ENCODE results near the gene CNTN5. TPM values are rescaled to one million over a fixed set of nuclear protein-coding genes. Genes with fewer than 3 reads are reported as not detected.

CNTN5 gene
- polyA plus RNA-seq, 1 of the 3 experiments (the other 2 are of a cell fraction) = not detected

DNA sequence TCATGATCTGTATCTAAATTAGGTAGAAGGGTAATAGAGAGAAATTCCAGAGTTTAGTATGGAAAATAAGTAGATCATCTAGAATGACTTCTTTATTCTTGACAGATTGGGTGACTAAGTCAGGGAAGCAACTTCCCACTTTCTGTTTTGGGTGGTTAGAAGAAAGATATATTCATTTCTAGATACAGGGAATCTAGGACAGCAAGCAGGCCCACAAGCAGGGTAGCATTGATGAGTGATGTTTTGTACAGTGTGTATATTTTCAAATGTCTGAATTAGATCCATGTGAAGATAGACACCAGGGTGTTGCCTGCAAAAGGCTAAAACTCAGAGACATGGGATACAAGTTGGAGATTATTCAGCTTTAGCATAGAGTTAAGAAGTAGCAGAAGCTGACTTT lies 674.4 kb downstream of the CNTN5 start:
- CTCF ChIA-PET = no interaction called here

DNA sequence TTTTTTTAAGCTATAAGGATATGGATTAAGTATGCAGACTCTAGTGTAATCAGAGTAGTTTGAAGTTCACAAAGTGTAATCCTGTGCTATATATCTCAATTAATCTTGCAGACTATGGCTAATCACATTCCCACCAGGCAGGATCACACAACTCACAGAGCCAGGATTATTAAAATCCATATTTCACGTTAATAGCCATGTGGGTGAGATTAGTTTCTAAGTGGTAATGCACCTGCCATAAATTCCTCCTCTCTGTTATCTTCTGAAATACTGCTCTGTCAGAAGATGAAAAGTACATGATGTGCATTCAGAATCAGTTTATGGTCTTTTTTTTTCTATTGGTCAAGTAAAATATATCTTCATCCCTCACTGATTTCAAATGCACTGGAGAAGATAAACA lies 686.1 kb downstream of the CNTN5 start:
- Histone ChIP-seq H3K9me2 (no peaks in the 10 kb centered on the region), H3K4me3 (ENCODE audit: low read depth in 2 of 2, low read length in 1 of 2) (no peak overlapping the region), H2AFZ (ENCODE audit: low read depth) (no peak overlapping the region), H3F3A (replicated peaks; ENCODE audit: insufficient read depth) (no peaks in the 10 kb centered on the region), H3K27me3 (ENCODE audit: insufficient read depth) (no peaks in the 10 kb centered on the region), H3K79me2 (ENCODE audit: insufficient read depth) (no peaks in the 10 kb centered on the region), H3K9ac (no peak overlapping the region), H3K27ac (ENCODE audit: low read depth in 2 of 2, low read length in 1 of 2) (no peak overlapping the region), H3K9me3 (no peaks in the 10 kb centered on the region), H4K20me1 (ENCODE audit: insufficient read depth) (no peaks in the 10 kb centered on the region), H3K4me2 (no peak overlapping the region), H3K36me3 (replicated peaks in 1 of 2; ENCODE audit: control insufficient read depth in 1 of 2, insufficient read depth in 2 of 2, low read length in 1 of 2) (no peaks in the 10 kb centered on the region), H3K4me1 (ENCODE audit: control insufficient read depth in 1 of 2, insufficient read depth in 2 of 2, low read depth in 1 of 2, low read length in 1 of 2) (no peaks in the 10 kb centered on the region)
- no peak for DNase-seq
- 6% methylated on average over 1 of the region's 1 CpG for WGBS (ENCODE audit: low lambda C conversion rate)
- ChIA-PET CTCF (no interaction called here), POLR2A (no interaction called here)
- TF ChIP-seq, protein P1, sequence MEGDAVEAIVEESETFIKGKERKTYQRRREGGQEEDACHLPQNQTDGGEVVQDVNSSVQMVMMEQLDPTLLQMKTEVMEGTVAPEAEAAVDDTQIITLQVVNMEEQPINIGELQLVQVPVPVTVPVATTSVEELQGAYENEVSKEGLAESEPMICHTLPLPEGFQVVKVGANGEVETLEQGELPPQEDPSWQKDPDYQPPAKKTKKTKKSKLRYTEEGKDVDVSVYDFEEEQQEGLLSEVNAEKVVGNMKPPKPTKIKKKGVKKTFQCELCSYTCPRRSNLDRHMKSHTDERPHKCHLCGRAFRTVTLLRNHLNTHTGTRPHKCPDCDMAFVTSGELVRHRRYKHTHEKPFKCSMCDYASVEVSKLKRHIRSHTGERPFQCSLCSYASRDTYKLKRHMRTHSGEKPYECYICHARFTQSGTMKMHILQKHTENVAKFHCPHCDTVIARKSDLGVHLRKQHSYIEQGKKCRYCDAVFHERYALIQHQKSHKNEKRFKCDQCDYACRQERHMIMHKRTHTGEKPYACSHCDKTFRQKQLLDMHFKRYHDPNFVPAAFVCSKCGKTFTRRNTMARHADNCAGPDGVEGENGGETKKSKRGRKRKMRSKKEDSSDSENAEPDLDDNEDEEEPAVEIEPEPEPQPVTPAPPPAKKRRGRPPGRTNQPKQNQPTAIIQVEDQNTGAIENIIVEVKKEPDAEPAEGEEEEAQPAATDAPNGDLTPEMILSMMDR (IDR thresholded peaks at IDR 0.05) = no peak
- TF ChIP-seq, protein P2, sequence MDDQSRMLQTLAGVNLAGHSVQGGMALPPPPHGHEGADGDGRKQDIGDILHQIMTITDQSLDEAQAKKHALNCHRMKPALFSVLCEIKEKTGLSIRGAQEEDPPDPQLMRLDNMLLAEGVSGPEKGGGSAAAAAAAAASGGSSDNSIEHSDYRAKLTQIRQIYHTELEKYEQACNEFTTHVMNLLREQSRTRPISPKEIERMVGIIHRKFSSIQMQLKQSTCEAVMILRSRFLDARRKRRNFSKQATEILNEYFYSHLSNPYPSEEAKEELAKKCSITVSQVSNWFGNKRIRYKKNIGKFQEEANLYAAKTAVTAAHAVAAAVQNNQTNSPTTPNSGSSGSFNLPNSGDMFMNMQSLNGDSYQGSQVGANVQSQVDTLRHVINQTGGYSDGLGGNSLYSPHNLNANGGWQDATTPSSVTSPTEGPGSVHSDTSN (IDR thresholded peaks at IDR 0.05) = no peak
- TF ChIP-seq RXRA (IDR thresholded peaks at IDR 0.05; ENCODE audit: borderline replicate concordance, low read depth) (no peak), GATA2 (CRISPR knock-in tag; IDR thresholded peaks at IDR 0.05) (no peak), CHD2 (IDR thresholded peaks at IDR 0.05; ENCODE audit: low read length, partially characterized antibody) (no peak), FOXM1 (IDR thresholded peaks at IDR 0.05; ENCODE audit: low read depth) (no peak), NRF1 (IDR thresholded peaks at IDR 0.05; ENCODE audit: low read depth, low read length) (no peak), SIN3A (IDR thresholded peaks at IDR 0.05; ENCODE audit: borderline replicate concordance, low read depth, low read length) (no peak), RAD21 (IDR thresholded peaks at IDR 0.05; ENCODE audit: low read length) (no peak), RCOR1 (IDR thresholded peaks at IDR 0.05; ENCODE audit: low read length) (no peak), SMC3 (IDR thresholded peaks at IDR 0.05; ENCODE audit: low read depth, low read length) (no peak), POLR2AphosphoS5 (IDR thresholded peaks at IDR 0.05; ENCODE audit: low read depth, low read length) (no peak), MEF2A (IDR thresholded peaks at IDR 0.05; ENCODE audit: borderline replicate concordance, low read depth) (no peak), MXI1 (IDR thresholded peaks at IDR 0.05; ENCODE audit: low read depth, low read length) (no peak), YY1 (IDR thresholded peaks at IDR 0.05; ENCODE audit: low read depth) (no peak)
- TF ChIP-seq, protein P3, sequence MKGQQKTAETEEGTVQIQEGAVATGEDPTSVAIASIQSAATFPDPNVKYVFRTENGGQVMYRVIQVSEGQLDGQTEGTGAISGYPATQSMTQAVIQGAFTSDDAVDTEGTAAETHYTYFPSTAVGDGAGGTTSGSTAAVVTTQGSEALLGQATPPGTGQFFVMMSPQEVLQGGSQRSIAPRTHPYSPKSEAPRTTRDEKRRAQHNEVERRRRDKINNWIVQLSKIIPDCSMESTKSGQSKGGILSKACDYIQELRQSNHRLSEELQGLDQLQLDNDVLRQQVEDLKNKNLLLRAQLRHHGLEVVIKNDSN (IDR thresholded peaks at IDR 0.05; ENCODE audit: borderline replicate concordance, low read depth) = no peak
- TF ChIP-seq, protein P4, sequence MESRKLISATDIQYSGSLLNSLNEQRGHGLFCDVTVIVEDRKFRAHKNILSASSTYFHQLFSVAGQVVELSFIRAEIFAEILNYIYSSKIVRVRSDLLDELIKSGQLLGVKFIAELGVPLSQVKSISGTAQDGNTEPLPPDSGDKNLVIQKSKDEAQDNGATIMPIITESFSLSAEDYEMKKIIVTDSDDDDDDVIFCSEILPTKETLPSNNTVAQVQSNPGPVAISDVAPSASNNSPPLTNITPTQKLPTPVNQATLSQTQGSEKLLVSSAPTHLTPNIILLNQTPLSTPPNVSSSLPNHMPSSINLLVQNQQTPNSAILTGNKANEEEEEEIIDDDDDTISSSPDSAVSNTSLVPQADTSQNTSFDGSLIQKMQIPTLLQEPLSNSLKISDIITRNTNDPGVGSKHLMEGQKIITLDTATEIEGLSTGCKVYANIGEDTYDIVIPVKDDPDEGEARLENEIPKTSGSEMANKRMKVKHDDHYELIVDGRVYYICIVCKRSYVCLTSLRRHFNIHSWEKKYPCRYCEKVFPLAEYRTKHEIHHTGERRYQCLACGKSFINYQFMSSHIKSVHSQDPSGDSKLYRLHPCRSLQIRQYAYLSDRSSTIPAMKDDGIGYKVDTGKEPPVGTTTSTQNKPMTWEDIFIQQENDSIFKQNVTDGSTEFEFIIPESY (IDR thresholded peaks at IDR 0.05; ENCODE audit: borderline replicate concordance, low read depth) = no peak
- TF ChIP-seq, protein P5, sequence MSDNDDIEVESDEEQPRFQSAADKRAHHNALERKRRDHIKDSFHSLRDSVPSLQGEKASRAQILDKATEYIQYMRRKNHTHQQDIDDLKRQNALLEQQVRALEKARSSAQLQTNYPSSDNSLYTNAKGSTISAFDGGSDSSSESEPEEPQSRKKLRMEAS (IDR thresholded peaks at IDR 0.05; ENCODE audit: low read depth) = no peak

More for the DNA sequence above, 674.4 kb downstream of the CNTN5 start:
- Histone ChIP-seq H3K36me3 (replicated peaks in 1 of 2; ENCODE audit: control insufficient read depth in 1 of 2, insufficient read depth in 2 of 2, low read length in 1 of 2) (no peaks in the 10 kb centered on the region), H3K27me3 (ENCODE audit: insufficient read depth) (no peaks in the 10 kb centered on the region), H3K4me2 (no peak overlapping the region), H3K9me3 (no peaks in the 10 kb centered on the region), H3K79me2 (ENCODE audit: insufficient read depth) (no peaks in the 10 kb centered on the region), H3K27ac (ENCODE audit: low read depth in 2 of 2, low read length in 1 of 2) (no peak overlapping the region), H2AFZ (ENCODE audit: low read depth) (no peak overlapping the region), H3K4me1 (ENCODE audit: control insufficient read depth in 1 of 2, insufficient read depth in 2 of 2, low read depth in 1 of 2, low read length in 1 of 2) (no peaks in the 10 kb centered on the region), H4K20me1 (ENCODE audit: insufficient read depth) (no peaks in the 10 kb centered on the region), H3F3A (replicated peaks; ENCODE audit: insufficient read depth) (no peaks in the 10 kb centered on the region), H3K9me2 (no peaks in the 10 kb centered on the region), H3K9ac (no peak overlapping the region), H3K4me3 (ENCODE audit: low read depth in 2 of 2, low read length in 1 of 2) (no peak overlapping the region)
- TF ChIP-seq JUND (IDR thresholded peaks at IDR 0.05) = no peak
- no peak for TF ChIP-seq RCOR1 (IDR thresholded peaks at IDR 0.05; ENCODE audit: low read length)
- no peak for TF ChIP-seq FOXM1 (IDR thresholded peaks at IDR 0.05; ENCODE audit: low read depth)
- no peak for TF ChIP-seq SIN3A (IDR thresholded peaks at IDR 0.05; ENCODE audit: borderline replicate concordance, low read depth, low read length)
- no peak for TF ChIP-seq RFX5 (IDR thresholded peaks at IDR 0.05; ENCODE audit: low read length)
- no peak for TF ChIP-seq GABPA (IDR thresholded peaks at IDR 0.05; ENCODE audit: low read depth)
- POLR2A ChIA-PET = no interaction called here
- DNase-seq = no peak

All from SK-N-SH (cell line).